ENCODE measurements around the gene UBD.

UBD gene

GRCh38 chr6:29561091-29561490 is 1.6 kb upstream of the UBD start:
- TF ChIP-seq CTCF (IDR thresholded peaks at IDR 0.05; ENCODE audit: low read depth, low read length), result no peak
- H3K4me3 ChIP-seq (ENCODE audit: low read depth, low read length), result no peak overlapping the region

GRCh38 chr6:29558439-29559079 is 973 bp downstream of the UBD start:
- no peak overlapping the region for H3K4me3 ChIP-seq (ENCODE audit: low read depth, low read length)
- TF ChIP-seq CTCF (IDR thresholded peaks at IDR 0.05; ENCODE audit: low read depth, low read length), result no peak

GRCh38 chr6:29557320-29557719 is 2.2 kb downstream of the UBD start:
- no peak for TF ChIP-seq CTCF (IDR thresholded peaks at IDR 0.05; ENCODE audit: low read depth, low read length)
- H3K4me3 ChIP-seq (ENCODE audit: low read depth, low read length), result no peak overlapping the region

- no peak for TF ChIP-seq CTCF (IDR thresholded peaks at IDR 0.05; ENCODE audit: low read depth, low read length)
- no peak overlapping the region for H3K4me3 ChIP-seq (ENCODE audit: low read depth, low read length)
These were observed 4.8 kb downstream of the UBD start for GRCh38 chr6:29554764-29555163.

- TF ChIP-seq CTCF (IDR thresholded peaks at IDR 0.05; ENCODE audit: low read depth, low read length), result no peak
These were observed 6.1 kb downstream of the UBD start for GRCh38 chr6:29553268-29554057.

GRCh38 chr6:29552512-29553051 is 7.0 kb downstream of the UBD start:
- H3K4me3 ChIP-seq (ENCODE audit: low read depth, low read length), result no peak overlapping the region
- no peak for TF ChIP-seq CTCF (IDR thresholded peaks at IDR 0.05; ENCODE audit: low read depth, low read length)

More at GRCh38 chr6:29553268-29554057, 6.1 kb downstream of the UBD start:
- H3K4me3 ChIP-seq (ENCODE audit: low read depth, low read length), result peak overlapping the region; percentile 32; the same call in 1 of the 2 replicates

- H3K4me3 ChIP-seq (ENCODE audit: low read depth, low read length), result no peak overlapping the region
- TF ChIP-seq CTCF (IDR thresholded peaks at IDR 0.05; ENCODE audit: low read depth, low read length), result no peak
These were observed 12.0 kb downstream of the UBD start for GRCh38 chr6:29547573-29547972.

Data from WI38 (cell line).